GM23248 (cell line): ENCODE results near the gene FAM131A. TPM values are rescaled to one million over a fixed set of nuclear protein-coding genes. Genes with fewer than 3 reads are reported as not detected.
A peak's percentile ranks its signal among the peaks of the same experiment; 100 is the strongest.

Source experiments
- DNase-seq: peaks from one replicate; pipeline ENCODE4 v3.0.0-alpha.2; 2015
- H2AFZ ChIP-seq: fragments of 200-600 bp; sonication (generic); 2 replicates; pipeline ENCODE4 v1.6.1; 2016; ENCODE audit warnings: antibody characterized with exemption
- H3F3A ChIP-seq: fragments of 200-600 bp; sonication (generic); 2 replicates; pipeline ENCODE4 v1.6.1; 2016; ENCODE audit warnings: mild to moderate bottlenecking, antibody characterized with exemption, mixed run types; ENCODE audit not compliant: insufficient read depth
- H3K27ac ChIP-seq: fragments of 200-600 bp; sonication (generic); 2 replicates; pipeline ENCODE4 v1.5.1; 2016; ENCODE audit warnings: mild to moderate bottlenecking
- H3K27me3 ChIP-seq: fragments of 200-600 bp; sonication (generic); replicated peaks from 2 replicates; pipeline ENCODE4 v1.6.1; 2016; ENCODE audit warnings: mild to moderate bottlenecking; ENCODE audit not compliant: insufficient read depth
- H3K36me3 ChIP-seq: fragments of 200-600 bp; sonication (generic); 2 replicates; pipeline ENCODE4 v1.6.1; 2016; ENCODE audit warnings: low read depth, mild to moderate bottlenecking
- H3K4me1 ChIP-seq: fragments of 200-600 bp; sonication (generic); 2 replicates; pipeline ENCODE4 v1.6.1; 2016; ENCODE audit warnings: mild to moderate bottlenecking; ENCODE audit not compliant: insufficient read depth
- H3K4me2 ChIP-seq: fragments of 200-600 bp; sonication (generic); one replicate; pipeline ENCODE4 v1.6.1; 2016; ENCODE audit warnings: mild to moderate bottlenecking; ENCODE audit not compliant: unreplicated experiment
- H3K4me3 ChIP-seq: fragments of 200-600 bp; sonication (generic); 2 replicates; pipeline ENCODE4 v1.5.1; 2016; ENCODE audit warnings: mild to moderate bottlenecking
- H3K79me2 ChIP-seq: fragments of 200-600 bp; sonication (generic); 2 replicates; pipeline ENCODE4 v1.6.1; 2016; ENCODE audit warnings: mild to moderate bottlenecking; ENCODE audit not compliant: insufficient read depth
- H3K9ac ChIP-seq: fragments of 200-600 bp; sonication (generic); 2 replicates; pipeline ENCODE4 v1.6.1; 2016; ENCODE audit warnings: mild to moderate bottlenecking
- H3K9me2 ChIP-seq: fragments of 200-600 bp; sonication (generic); 2 replicates; pipeline ENCODE4 v1.6.1; 2016; ENCODE audit warnings: mixed run types, mild to moderate bottlenecking, moderate library complexity; ENCODE audit not compliant: insufficient read depth
- H3K9me3 ChIP-seq: fragments of 200-600 bp; sonication (generic); one replicate; pipeline ENCODE4 v1.6.1; 2017; ENCODE audit warnings: low read depth
- H4K20me1 ChIP-seq: fragments of 200-600 bp; sonication (generic); 2 replicates; pipeline ENCODE4 v1.6.0; 2016; ENCODE audit not compliant: insufficient read depth
- EZH2 ChIP-seq: fragments of 200-600 bp; sonication (generic); IDR thresholded peaks from 2 replicates; pipeline ENCODE4 v1.6.1; 2018; ENCODE audit warnings: antibody characterized with exemption, mild to moderate bottlenecking; ENCODE audit not compliant: insufficient read depth, poor library complexity, severe bottlenecking
- EZH2phosphoT487 ChIP-seq: fragments of 200-600 bp; sonication (generic); IDR thresholded peaks from 2 replicates; pipeline ENCODE4 v1.6.1; 2018; ENCODE audit warnings: antibody characterized with exemption, moderate library complexity, mild to moderate bottlenecking, low read depth; ENCODE audit not compliant: insufficient read depth
- WGBS, 2 experiments: methylation state at CpG; one replicate each; pipeline ENCODE4 v1.1.6; 2015 to 2017; ENCODE audit warnings: low lambda C conversion rate in 2 of 2, low coverage in 1 of 2; ENCODE audit errors: missing lambda C conversion rate in 2 of 2; 5-methylcytosine and 5-hydroxymethylcytosine counted together
- in situ Hi-C: fragments of 300-500 bp; cut with MboI; formaldehyde crosslinking; loops from 2 replicates; pipeline ENCODE4 v1.15.0; 2020
- polyA plus RNA-seq: library from polyadenylated mRNA; unstranded; fragments of >200 nt; fragmentation: Nextera tagmentation; extraction: Ambion mirVana; gene quantifications from 2 replicates; pipeline ENCODE4 v1.2.1, GENCODE V29; 2016
- total RNA-seq: library from RNA; depleted of rRNA; stranded (reverse); fragments of >200 nt; shearing (Covaris generic); gene quantifications from 2 replicates; pipeline ENCODE4 v1.2.3, GENCODE V29; 2014

FAM131A gene
- total and polyA plus RNA-seq, 2 experiments from 2014 or later, result 7.0 to 24.5 TPM

DNA sequence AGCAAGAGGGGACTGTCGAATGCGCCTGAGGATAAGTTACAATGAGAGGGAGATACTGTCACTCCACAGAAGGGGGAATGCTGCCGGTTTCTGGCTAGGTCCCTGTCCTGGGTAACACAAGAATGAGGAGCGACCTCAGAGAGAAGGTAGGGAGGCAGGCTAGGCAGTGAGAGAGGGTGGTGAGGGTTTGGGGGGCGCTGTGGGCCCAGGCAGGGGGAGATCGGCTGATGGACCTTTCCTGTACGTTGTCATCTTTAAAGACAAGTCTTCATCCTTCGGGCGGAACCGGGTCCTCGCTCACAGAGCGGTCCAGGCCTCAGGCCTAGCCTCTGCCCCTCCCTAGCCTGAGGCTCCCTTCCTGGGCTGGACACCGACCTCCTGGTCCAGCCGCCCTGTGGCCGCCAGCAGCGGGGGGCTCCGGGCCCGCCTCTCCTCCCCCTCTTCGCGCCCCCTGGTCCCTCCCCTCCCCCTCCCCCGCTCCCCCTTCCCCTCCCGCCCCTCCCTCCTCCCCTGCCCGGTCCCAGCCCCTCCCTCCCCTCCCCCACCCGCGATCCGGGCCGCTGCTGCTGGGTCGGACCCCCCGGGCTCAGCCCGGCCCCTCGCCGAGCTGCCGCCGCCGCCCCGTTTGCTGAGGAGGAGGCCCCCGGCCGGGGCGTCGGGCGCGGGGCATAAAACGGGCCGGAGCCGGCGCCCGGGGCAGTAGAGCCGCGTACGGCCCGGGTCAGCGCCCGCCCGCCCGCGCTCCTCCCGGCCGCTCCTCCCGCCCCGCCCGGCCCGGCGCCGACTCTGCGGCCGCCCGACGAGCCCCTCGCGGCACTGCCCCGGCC, 42.2 kb downstream of the FAM131A start, which contains the start of gene CHRD:
CHRD (plus strand) TSS at position 697 of the 827 bp plus-strand sequence. CDS start 265 bp downstream, outside the sequence.
- H3K4me1 ChIP-seq, result no peaks in the 10 kb centered on the region
- H3K9ac ChIP-seq, result no peak within 1 kb of the TSS
- H3K27me3 ChIP-seq, result peaks cover 33% of the 10 kb centered on the region
- no peaks in the 10 kb centered on the region for H3K79me2 ChIP-seq
- peak within 1 kb of the TSS; percentile 69 for H3K4me3 ChIP-seq
- H3K27ac ChIP-seq, result no peak within 1 kb of the TSS
- in situ Hi-C loops, result loop anchor here (10.0 kb wide), 1 partner anchor 145 kb away; no protein-coding TSS in a partner anchor
- no peaks in the 10 kb centered on the region for H3F3A ChIP-seq
- no peaks in the 10 kb centered on the region for H3K9me2 ChIP-seq
- no peak for DNase-seq
- no peak within 1 kb of the TSS for H2AFZ ChIP-seq
- H3K4me2 ChIP-seq, result peak within 1 kb of the TSS; percentile 80
- no peaks in the 10 kb centered on the region for H4K20me1 ChIP-seq
- H3K9me3 ChIP-seq, result no peaks in the 10 kb centered on the region
- no peak for TF ChIP-seq EZH2
- TF ChIP-seq EZH2phosphoT487, result no peak
- 12 to 28% methylated on average over 11 to 31 of the region's 71 CpGs for WGBS, 2 experiments
- H3K36me3 ChIP-seq, result no peaks in the 10 kb centered on the region

GRCh38 chr3:184380185-184380626, 42.8 kb downstream of the FAM131A start:
- no peaks in the 10 kb centered on the region for H3K9me3 ChIP-seq
- no peak for TF ChIP-seq EZH2phosphoT487
- TF ChIP-seq EZH2, result no peak
- peak overlapping the region; percentile 69 for H3K4me3 ChIP-seq
- 0 to 3% methylated on average over 6 to 42 of the region's 62 CpGs for WGBS, 2 experiments
- H3K36me3 ChIP-seq, result no peaks in the 10 kb centered on the region
- no peaks in the 10 kb centered on the region for H3K4me1 ChIP-seq
- peak overlapping the region; percentile 80 for H3K4me2 ChIP-seq
- no peak overlapping the region for H2AFZ ChIP-seq
- no peaks in the 10 kb centered on the region for H3K79me2 ChIP-seq
- H4K20me1 ChIP-seq, result no peaks in the 10 kb centered on the region
- H3F3A ChIP-seq, result no peaks in the 10 kb centered on the region
- peaks cover 33% of the 10 kb centered on the region for H3K27me3 ChIP-seq
- no peaks in the 10 kb centered on the region for H3K9me2 ChIP-seq
- peak; percentile 75 for DNase-seq
- no peak overlapping the region for H3K9ac ChIP-seq
- no peak overlapping the region for H3K27ac ChIP-seq
- in situ Hi-C loops, result no loop called here

DNA sequence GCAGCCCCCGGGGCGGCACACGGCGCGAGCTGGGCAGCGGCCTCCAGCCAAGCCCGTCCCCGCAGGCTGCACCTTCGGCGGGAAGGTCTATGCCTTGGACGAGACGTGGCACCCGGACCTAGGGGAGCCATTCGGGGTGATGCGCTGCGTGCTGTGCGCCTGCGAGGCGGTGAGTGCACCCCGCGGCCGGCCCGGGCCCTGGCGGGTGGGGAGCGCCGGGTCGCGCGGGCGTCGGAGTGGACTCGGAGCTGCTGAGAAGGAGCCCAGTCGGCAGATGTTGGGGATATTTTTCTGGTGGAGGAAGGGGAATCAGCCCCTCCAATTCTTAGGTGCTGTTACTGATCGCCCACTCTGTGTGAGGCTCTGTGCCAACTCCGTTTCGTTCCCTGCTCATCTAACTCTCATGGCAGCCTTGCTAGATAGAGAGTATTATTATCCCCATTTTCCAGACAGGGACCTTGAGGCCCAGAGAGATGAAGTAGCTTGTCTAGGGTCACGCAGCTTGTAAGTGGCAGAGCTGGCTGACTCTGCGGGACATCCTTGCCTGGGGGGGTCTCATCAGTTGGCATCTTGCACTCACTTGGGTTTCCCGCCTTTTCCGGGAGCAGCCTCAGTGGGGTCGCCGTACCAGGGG, 43.3 kb downstream of the FAM131A start:
- Histone ChIP-seq H3K79me2 (no peaks in the 10 kb centered on the region), H3K27me3 (peaks cover 33% of the 10 kb centered on the region), H3K4me3 (peak overlapping the region; percentile 69), H3K4me2 (peak overlapping the region; percentile 80), H3F3A (no peaks in the 10 kb centered on the region), H3K9me2 (no peaks in the 10 kb centered on the region), H3K36me3 (no peaks in the 10 kb centered on the region), H4K20me1 (no peaks in the 10 kb centered on the region), H2AFZ (no peak overlapping the region), H3K4me1 (no peaks in the 10 kb centered on the region), H3K27ac (no peak overlapping the region), H3K9me3 (no peaks in the 10 kb centered on the region), H3K9ac (no peak overlapping the region)
- TF ChIP-seq EZH2phosphoT487 (0 out of 2 replicates have a peak, but pooled peaks have one; percentile 85), EZH2 (peak; percentile 95)
- peak; percentile 33 for DNase-seq
- 2 to 4% methylated on average over 31 to 32 of the region's 42 CpGs for WGBS, 2 experiments
- in situ Hi-C loops, result no loop called here
